ENCODE results near the gene PAEP. TPM values are rescaled to one million over a fixed set of nuclear protein-coding genes. Genes with fewer than 3 reads are reported as not detected.
A peak's percentile ranks its signal among the peaks of the same experiment; 100 is the strongest.

PAEP gene
- total RNA-seq, 6 experiments from 2014 or later = not detected

- no peaks in the 10 kb centered on the region for H3K9me3 ChIP-seq
- no peaks in the 10 kb centered on the region for H3K27me3 ChIP-seq
- intact Hi-C loops (cut with DNase I) = no loop called here
- no CpG with 5 or more reads among the region's 17 CpGs for WGBS (ENCODE audit: insufficient coverage, low coverage, low lambda C conversion rate, missing lambda C conversion rate)
- no peak overlapping the region for H3K4me3 ChIP-seq
- no peak overlapping the region for H3K27ac ChIP-seq
- H3K36me3 ChIP-seq = no peaks in the 10 kb centered on the region
- TF ChIP-seq POLR2A (IDR thresholded peaks at IDR 0.05) (no peak), CTCF (IDR thresholded peaks at IDR 0.05) (no peak)
- no peaks in the 10 kb centered on the region for H3K4me1 ChIP-seq
- ATAC-seq (no peak), DNase-seq (no peak)
These were observed 38.6 kb upstream of the PAEP start for GRCh38 chr9:135522931-135523330.

GRCh38 chr9:135523521-135524129 lies 37.9 kb upstream of the PAEP start:
- Histone ChIP-seq H3K4me3 (no peak overlapping the region), H3K4me1 (no peaks in the 10 kb centered on the region), H3K27ac (no peak overlapping the region), H3K36me3 (no peaks in the 10 kb centered on the region), H3K9me3 (no peaks in the 10 kb centered on the region), H3K27me3 (no peaks in the 10 kb centered on the region)
- no peak for TF ChIP-seq CTCF (IDR thresholded peaks at IDR 0.05)
- no peak for TF ChIP-seq POLR2A (IDR thresholded peaks at IDR 0.05)
- DNase-seq = no peak
- no peak for ATAC-seq
- 65% methylated on average over 7 of the region's 21 CpGs for WGBS (ENCODE audit: insufficient coverage, low coverage, low lambda C conversion rate, missing lambda C conversion rate)
- intact Hi-C loops (cut with DNase I) = no loop called here

GRCh38 chr9:135524130-135524861 lies 37.3 kb upstream of the PAEP start:
- TF ChIP-seq CTCF (IDR thresholded peaks at IDR 0.05) (no peak), POLR2A (IDR thresholded peaks at IDR 0.05) (no peak)
- H3K27ac ChIP-seq = no peak overlapping the region
- no peak overlapping the region for H3K4me3 ChIP-seq
- peak in 1 of 3 donors; percentile 40 for DNase-seq
- ATAC-seq = no peak
- intact Hi-C loops (cut with DNase I) = no loop called here
- no peaks in the 10 kb centered on the region for H3K27me3 ChIP-seq
- WGBS (ENCODE audit: insufficient coverage, low coverage, low lambda C conversion rate, missing lambda C conversion rate) = 36% methylated on average over 4 of the region's 27 CpGs
- no peaks in the 10 kb centered on the region for H3K9me3 ChIP-seq
- no peaks in the 10 kb centered on the region for H3K36me3 ChIP-seq
- no peaks in the 10 kb centered on the region for H3K4me1 ChIP-seq

- no peak for TF ChIP-seq CTCF (IDR thresholded peaks at IDR 0.05)
- no peak for TF ChIP-seq POLR2A (IDR thresholded peaks at IDR 0.05)
- no peaks in the 10 kb centered on the region for H3K36me3 ChIP-seq
- no peak for ATAC-seq
- no peaks in the 10 kb centered on the region for H3K27me3 ChIP-seq
- intact Hi-C loops (cut with DNase I) = no loop called here
- H3K4me1 ChIP-seq = no peaks in the 10 kb centered on the region
- no peak overlapping the region for H3K27ac ChIP-seq
- H3K4me3 ChIP-seq = no peak overlapping the region
- peak in 1 of 3 donors; percentile 43 for DNase-seq
- WGBS (ENCODE audit: insufficient coverage, low coverage, low lambda C conversion rate, missing lambda C conversion rate) = 80% methylated on average over 10 of the region's 31 CpGs
- no peaks in the 10 kb centered on the region for H3K9me3 ChIP-seq
These were observed 36.1 kb upstream of the PAEP start for GRCh38 chr9:135525241-135526088.

Data from right lobe of liver (tissue), 6 donors.